Loucy (cell line): ENCODE data around the gene LGR4.

Experiments used
- H2AFZ ChIP-seq: fragments of 200-600 bp; sonication (generic); 2 replicates; pipeline ENCODE4 v1.6.0; 2016; ENCODE audit warnings: antibody characterized with exemption, mild to moderate bottlenecking, low read length, moderate library complexity
- H3F3A ChIP-seq: fragments of 200-600 bp; 2 replicates; pipeline ENCODE4 v1.6.0; 2016; ENCODE audit warnings: antibody characterized with exemption, low read depth, mild to moderate bottlenecking
- H3K27me3 ChIP-seq: fragments of 200-600 bp; sonication (generic); 2 replicates; pipeline ENCODE4 v1.6.1; 2014; ENCODE audit warnings: low read length, mild to moderate bottlenecking; ENCODE audit not compliant: insufficient read depth, poor library complexity, severe bottlenecking
- H3K36me3 ChIP-seq: fragments of 200-600 bp; sonication (generic); 2 replicates; pipeline ENCODE4 v1.6.1; 2016; ENCODE audit warnings: low read length; ENCODE audit not compliant: insufficient read depth
- H3K4me1 ChIP-seq: fragments of 200-600 bp; sonication (generic); 2 replicates; pipeline ENCODE4 v1.5.1; 2014; ENCODE audit warnings: low read length, mild to moderate bottlenecking; ENCODE audit not compliant: insufficient read depth, poor library complexity, severe bottlenecking
- H3K4me2 ChIP-seq: fragments of 200-600 bp; sonication (generic); 2 replicates; pipeline ENCODE4 v1.6.0; 2014; ENCODE audit warnings: antibody characterized with exemption, low read length, low read depth, mild to moderate bottlenecking; ENCODE audit not compliant: poor library complexity, severe bottlenecking
- H3K4me3 ChIP-seq: fragments of 200-600 bp; sonication (generic); 2 replicates; pipeline ENCODE4 v1.5.1; 2014; ENCODE audit warnings: low read length, mild to moderate bottlenecking, mixed read lengths; ENCODE audit not compliant: poor library complexity, severe bottlenecking
- H3K79me2 ChIP-seq: fragments of 200-600 bp; sonication (generic); 2 replicates; pipeline ENCODE4 v1.6.1; 2014; ENCODE audit warnings: low read length; ENCODE audit not compliant: insufficient read depth
- H3K9ac ChIP-seq: fragments of 200-600 bp; sonication (generic); 2 replicates; pipeline ENCODE4 v1.6.0; 2014; ENCODE audit warnings: mild to moderate bottlenecking, low read depth, low read length, moderate library complexity; ENCODE audit not compliant: poor library complexity, severe bottlenecking
- H3K9me2 ChIP-seq: fragments of 200-600 bp; sonication (generic); replicated peaks from 2 replicates; pipeline ENCODE4 v1.6.1; 2016; ENCODE audit warnings: low read depth, low read length, mixed read lengths
- H3K9me3 ChIP-seq: fragments of 200-600 bp; sonication (generic); 2 replicates; pipeline ENCODE4 v1.6.1; 2014; ENCODE audit warnings: mild to moderate bottlenecking, antibody characterized with exemption, low read length, low read depth; ENCODE audit not compliant: insufficient read depth
- H4K20me1 ChIP-seq: fragments of 200-600 bp; sonication (generic); 2 replicates; pipeline ENCODE4 v1.6.0; 2014; ENCODE audit warnings: antibody characterized with exemption, low read length, mild to moderate bottlenecking; ENCODE audit not compliant: insufficient read depth, poor library complexity, severe bottlenecking
- EZH2phosphoT487 ChIP-seq: fragments of 200-600 bp; IDR thresholded peaks from 2 replicates; pipeline ENCODE4 v1.6.1; 2018; ENCODE audit warnings: antibody characterized with exemption, mild to moderate bottlenecking, moderate library complexity, borderline replicate concordance
- TF ChIP-seq, protein P1 (sequence below): fragments of 200-600 bp; sonication (generic); conservative IDR thresholded peaks from 2 replicates; pipeline ENCODE4 v1.5.1; 2014; ENCODE audit warnings: mild to moderate bottlenecking, antibody characterized with exemption, low read length

Gene LGR4

DNA sequence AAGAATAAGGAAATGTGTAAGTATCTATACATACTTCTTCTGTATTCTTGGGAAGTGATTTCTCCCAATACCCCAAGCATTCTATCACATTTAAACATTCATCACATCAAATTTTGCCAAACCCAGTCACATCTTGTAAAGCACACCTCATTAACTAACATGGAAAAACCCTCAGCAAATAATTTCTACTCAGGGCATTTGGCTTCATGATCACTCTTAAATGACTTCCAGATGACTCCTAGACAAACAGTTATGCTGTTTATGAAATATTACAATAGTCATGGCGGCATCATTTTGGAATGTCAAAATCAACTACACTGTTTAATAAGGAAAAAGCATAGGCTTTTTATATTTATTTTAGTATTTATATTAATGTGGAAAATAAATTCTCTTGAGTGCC lies 62.3 kb downstream of the LGR4 start:
- H3K9me2 ChIP-seq = no peaks in the 10 kb centered on the region
- no peak overlapping the region for H3K4me2 ChIP-seq
- no peaks in the 10 kb centered on the region for H4K20me1 ChIP-seq
- H3K4me1 ChIP-seq = peaks cover 4% of the 10 kb centered on the region
- no peaks in the 10 kb centered on the region for H3K9me3 ChIP-seq
- H3K9ac ChIP-seq = no peak overlapping the region
- no peak overlapping the region for H3K4me3 ChIP-seq
- no peaks in the 10 kb centered on the region for H3K79me2 ChIP-seq
- H3K27me3 ChIP-seq = no peaks in the 10 kb centered on the region
- no peak for TF ChIP-seq EZH2phosphoT487
- TF ChIP-seq, protein P1, sequence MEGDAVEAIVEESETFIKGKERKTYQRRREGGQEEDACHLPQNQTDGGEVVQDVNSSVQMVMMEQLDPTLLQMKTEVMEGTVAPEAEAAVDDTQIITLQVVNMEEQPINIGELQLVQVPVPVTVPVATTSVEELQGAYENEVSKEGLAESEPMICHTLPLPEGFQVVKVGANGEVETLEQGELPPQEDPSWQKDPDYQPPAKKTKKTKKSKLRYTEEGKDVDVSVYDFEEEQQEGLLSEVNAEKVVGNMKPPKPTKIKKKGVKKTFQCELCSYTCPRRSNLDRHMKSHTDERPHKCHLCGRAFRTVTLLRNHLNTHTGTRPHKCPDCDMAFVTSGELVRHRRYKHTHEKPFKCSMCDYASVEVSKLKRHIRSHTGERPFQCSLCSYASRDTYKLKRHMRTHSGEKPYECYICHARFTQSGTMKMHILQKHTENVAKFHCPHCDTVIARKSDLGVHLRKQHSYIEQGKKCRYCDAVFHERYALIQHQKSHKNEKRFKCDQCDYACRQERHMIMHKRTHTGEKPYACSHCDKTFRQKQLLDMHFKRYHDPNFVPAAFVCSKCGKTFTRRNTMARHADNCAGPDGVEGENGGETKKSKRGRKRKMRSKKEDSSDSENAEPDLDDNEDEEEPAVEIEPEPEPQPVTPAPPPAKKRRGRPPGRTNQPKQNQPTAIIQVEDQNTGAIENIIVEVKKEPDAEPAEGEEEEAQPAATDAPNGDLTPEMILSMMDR = no peak
- H3F3A ChIP-seq = no peaks in the 10 kb centered on the region
- no peaks in the 10 kb centered on the region for H3K36me3 ChIP-seq
- no peak overlapping the region for H2AFZ ChIP-seq

DNA sequence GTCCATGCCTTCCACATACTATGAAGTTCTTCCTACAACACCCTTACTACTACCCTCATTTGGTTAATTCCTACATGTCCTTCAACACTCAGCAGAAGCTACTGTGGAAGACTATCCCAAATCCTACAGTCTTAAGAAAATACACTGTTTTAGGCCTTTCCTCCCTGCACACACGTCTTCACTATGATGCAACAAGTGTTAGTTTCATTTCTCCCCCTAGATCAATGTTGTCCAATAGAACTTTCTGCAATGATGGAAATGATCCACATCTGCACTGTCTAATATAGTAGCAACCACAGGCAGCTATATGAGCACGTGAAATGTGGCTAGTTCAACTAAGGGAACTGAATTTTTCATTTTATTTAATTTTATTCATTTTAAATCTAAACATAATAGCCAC lies 62.8 kb downstream of the LGR4 start:
- Histone ChIP-seq H3K79me2 (no peaks in the 10 kb centered on the region), H3K9me2 (no peaks in the 10 kb centered on the region)

DNA sequence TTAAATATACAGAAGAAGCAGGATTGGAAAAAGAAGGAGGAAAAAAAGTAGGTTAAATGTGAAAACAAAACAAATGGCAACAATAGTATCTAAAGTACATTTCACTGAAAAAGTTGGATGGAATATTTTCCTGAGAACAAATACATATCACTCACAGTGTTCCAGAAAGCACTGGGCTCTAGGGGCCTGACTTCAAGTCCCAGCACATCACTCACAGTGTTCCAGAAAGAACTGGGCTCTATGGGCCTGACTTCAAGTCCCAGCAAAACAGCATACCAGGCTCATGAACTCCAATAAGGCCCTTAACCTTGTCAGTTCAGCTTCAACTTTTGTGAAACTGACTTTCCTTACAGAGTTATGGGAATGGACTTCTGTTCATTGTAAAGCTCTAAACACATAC lies 63.5 kb downstream of the LGR4 start:
- Histone ChIP-seq H3K9me3 (no peaks in the 10 kb centered on the region), H3K79me2 (no peaks in the 10 kb centered on the region), H4K20me1 (no peaks in the 10 kb centered on the region), H3K27me3 (no peaks in the 10 kb centered on the region), H3K4me2 (no peak overlapping the region), H3K4me3 (no peak overlapping the region), H3K36me3 (no peaks in the 10 kb centered on the region), H3K9ac (no peak overlapping the region), H3K9me2 (no peaks in the 10 kb centered on the region), H3K4me1 (peaks cover 4% of the 10 kb centered on the region), H2AFZ (no peak overlapping the region), H3F3A (no peaks in the 10 kb centered on the region)
- TF ChIP-seq, protein P1 = no peak
- no peak for TF ChIP-seq EZH2phosphoT487

More for the DNA sequence above, 62.8 kb downstream of the LGR4 start:
- no peak overlapping the region for H3K4me3 ChIP-seq
- no peaks in the 10 kb centered on the region for H3K9me3 ChIP-seq
- TF ChIP-seq, protein P1 = no peak
- no peak for TF ChIP-seq EZH2phosphoT487
- no peaks in the 10 kb centered on the region for H3F3A ChIP-seq
- no peak overlapping the region for H3K9ac ChIP-seq
- no peaks in the 10 kb centered on the region for H3K27me3 ChIP-seq
- no peaks in the 10 kb centered on the region for H3K36me3 ChIP-seq
- no peak overlapping the region for H3K4me2 ChIP-seq
- no peak overlapping the region for H2AFZ ChIP-seq
- peaks cover 4% of the 10 kb centered on the region for H3K4me1 ChIP-seq
- H4K20me1 ChIP-seq = no peaks in the 10 kb centered on the region
